Left lung (tissue), 10 donors: ENCODE data around the gene GNLY. TPM values are rescaled to one million over a fixed set of nuclear protein-coding genes. Genes with fewer than 3 reads are reported as not detected.

Source experiments
- ATAC-seq: fragments of 200-7000 bp; cut with Tn5 transposase; one replicate; pipeline ENCODE4 v1.9.1; 2020; ENCODE audit warnings: moderate library complexity
- DNase-seq, 4 donors: peaks; one replicate each; pipeline ENCODE4 v3.0.0-alpha.2; 2013 to 2020
- H3K27ac ChIP-seq, 2 donors: fragments of 200-600 bp; sonication (generic) in 1 of 2; one replicate each; pipeline versions ENCODE4 v1.5.0 to v1.8.0; 2020 to 2021
- H3K27me3 ChIP-seq, 2 donors: fragments of 200-600 bp; sonication (generic) in 1 of 2; one replicate each; pipeline versions ENCODE4 v1.5.0 to v1.8.0; 2020 to 2021
- H3K36me3 ChIP-seq, 2 donors: fragments of 200-600 bp; sonication (generic) in 1 of 2; one replicate each; pipeline versions ENCODE4 v1.5.0 to v1.8.0; 2020 to 2021
- H3K4me1 ChIP-seq, 2 donors: fragments of 200-600 bp; one replicate each; pipeline ENCODE4 v1.8.0; 2021
- H3K4me3 ChIP-seq, 2 donors: fragments of 200-600 bp; sonication (generic) in 1 of 2; one replicate each; pipeline versions ENCODE4 v1.5.0 to v1.8.0; 2020 to 2021; ENCODE audit warnings: mild to moderate bottlenecking in 1 of 2
- H3K9me3 ChIP-seq, 2 donors: fragments of 200-600 bp; sonication (generic) in 1 of 2; one replicate each; pipeline versions ENCODE4 v1.5.0 to v1.8.0; 2020 to 2021
- intact Hi-C, 2 donors: fragments of 100-400 bp; cut with DNase I; formaldehyde crosslinking; loops; one replicate each; pipeline versions ENCODE4 v1.11.2 to v1.14.2; 2022
- polyA plus RNA-seq, 6 donors: library from polyadenylated mRNA; unstranded; fragments of 120-200 nt; gene quantifications; one replicate each; pipeline ENCODE4 v1.2.1, GENCODE V29; 2013; ENCODE audit not compliant: insufficient read length in 6 of 6
- total RNA-seq, 2 donors: library from RNA; stranded (reverse); fragmentation: NEBNext Ultra II Directional; extraction: Animal tissue kit (Norgen Biotek cat#: 25700); gene quantifications; one replicate each; pipeline ENCODE4 v1.2.1, GENCODE V29; 2021
- TF ChIP-seq, protein P1 (sequence below), 2 donors: fragments of 200-600 bp; sonication (generic) in 1 of 2; IDR thresholded peaks; one replicate each; pipeline versions ENCODE4 v1.5.0 to v1.8.0; 2021; ENCODE audit warnings: antibody characterized with exemption in 2 of 2
- donor health status: DM: no; HTN: yes; CAD: no.
- donor health status: DM: no; HTN: no; CAD: no.

GNLY gene
- total and polyA plus RNA-seq, 8 donors, result 0.90 to 10.5 (median 2.2) TPM

DNA sequence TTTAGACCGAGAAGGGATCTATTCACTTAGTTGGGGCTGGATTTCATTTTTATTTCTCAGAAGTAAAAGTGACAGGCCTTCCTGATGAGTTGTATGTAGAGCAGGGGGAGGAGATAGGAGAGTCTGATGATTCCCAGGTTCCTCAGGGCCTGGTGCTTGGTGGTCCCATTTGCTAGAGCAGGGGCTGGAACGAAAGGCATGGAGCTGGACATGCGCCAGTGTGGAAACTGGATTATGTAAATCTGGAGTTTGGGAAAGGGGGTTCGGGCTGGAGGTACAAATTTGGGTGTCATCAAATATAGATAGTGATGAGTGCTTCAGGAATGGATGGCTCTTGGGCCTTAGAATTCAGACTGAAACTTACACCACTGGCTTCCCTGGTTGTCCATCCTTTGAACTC, 27.5 kb downstream of the GNLY start:
- DNase-seq (no peak), ATAC-seq (no peak)
- intact Hi-C loops, result no loop called here
- H3K4me3 ChIP-seq, result no peak overlapping the region
- TF ChIP-seq, protein P1, sequence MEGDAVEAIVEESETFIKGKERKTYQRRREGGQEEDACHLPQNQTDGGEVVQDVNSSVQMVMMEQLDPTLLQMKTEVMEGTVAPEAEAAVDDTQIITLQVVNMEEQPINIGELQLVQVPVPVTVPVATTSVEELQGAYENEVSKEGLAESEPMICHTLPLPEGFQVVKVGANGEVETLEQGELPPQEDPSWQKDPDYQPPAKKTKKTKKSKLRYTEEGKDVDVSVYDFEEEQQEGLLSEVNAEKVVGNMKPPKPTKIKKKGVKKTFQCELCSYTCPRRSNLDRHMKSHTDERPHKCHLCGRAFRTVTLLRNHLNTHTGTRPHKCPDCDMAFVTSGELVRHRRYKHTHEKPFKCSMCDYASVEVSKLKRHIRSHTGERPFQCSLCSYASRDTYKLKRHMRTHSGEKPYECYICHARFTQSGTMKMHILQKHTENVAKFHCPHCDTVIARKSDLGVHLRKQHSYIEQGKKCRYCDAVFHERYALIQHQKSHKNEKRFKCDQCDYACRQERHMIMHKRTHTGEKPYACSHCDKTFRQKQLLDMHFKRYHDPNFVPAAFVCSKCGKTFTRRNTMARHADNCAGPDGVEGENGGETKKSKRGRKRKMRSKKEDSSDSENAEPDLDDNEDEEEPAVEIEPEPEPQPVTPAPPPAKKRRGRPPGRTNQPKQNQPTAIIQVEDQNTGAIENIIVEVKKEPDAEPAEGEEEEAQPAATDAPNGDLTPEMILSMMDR (IDR thresholded peaks at IDR 0.05), result no peak
- H3K27ac ChIP-seq, result no peak overlapping the region
- no peaks in the 10 kb centered on the region for H3K27me3 ChIP-seq
- H3K36me3 ChIP-seq, result no peaks in the 10 kb centered on the region
- no peaks in the 10 kb centered on the region for H3K9me3 ChIP-seq
- H3K4me1 ChIP-seq, result peaks cover 0 to 45% of the 10 kb centered on the region in 2 donors

GRCh38 chr2:85722519-85722918, 28.4 kb downstream of the GNLY start:
- intact Hi-C loops, result no loop called here
- ATAC-seq (no peak), DNase-seq (no peak)
- Histone ChIP-seq H3K27ac (no peak overlapping the region), H3K9me3 (no peaks in the 10 kb centered on the region), H3K4me3 (no peak overlapping the region), H3K27me3 (no peaks in the 10 kb centered on the region), H3K36me3 (no peaks in the 10 kb centered on the region), H3K4me1 (peaks cover 0 to 42% of the 10 kb centered on the region in 2 donors)
- TF ChIP-seq, protein P1 (IDR thresholded peaks at IDR 0.05), result no peak

DNA sequence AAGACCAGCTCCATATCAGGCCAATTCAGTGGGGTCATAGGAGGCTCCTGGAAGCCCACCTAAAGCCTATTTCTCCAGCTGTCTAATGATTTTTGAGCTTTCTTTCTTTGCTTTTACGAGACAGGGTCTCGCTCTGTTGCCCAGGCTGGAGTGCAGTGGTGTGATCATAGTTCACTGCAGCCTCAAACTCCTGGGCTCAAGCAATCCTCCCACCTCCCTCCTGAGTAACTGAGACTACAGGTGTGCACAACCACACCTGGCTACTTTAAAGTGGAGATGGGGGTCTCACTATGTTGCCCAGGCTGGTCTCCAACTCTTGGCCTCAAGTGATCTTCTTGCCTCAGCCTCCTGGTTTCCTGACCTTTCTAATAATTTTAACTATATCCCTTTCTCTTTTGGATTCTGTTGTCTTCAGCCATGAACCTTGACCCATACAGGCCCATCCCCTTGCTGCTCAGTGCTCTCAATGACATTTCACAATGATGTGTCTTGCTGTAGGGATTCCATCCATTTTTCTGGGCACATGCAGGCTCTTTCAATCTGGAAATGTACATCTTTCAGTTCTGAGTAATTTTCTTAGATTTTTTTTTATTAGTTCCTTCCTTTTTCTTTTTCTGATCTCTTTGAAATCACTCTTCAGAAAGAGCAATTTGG, 29.7 kb downstream of the GNLY start:
- no peak overlapping the region for H3K4me3 ChIP-seq
- H3K9me3 ChIP-seq, result no peaks in the 10 kb centered on the region
- intact Hi-C loops, result no loop called here
- no peak overlapping the region for H3K27ac ChIP-seq
- TF ChIP-seq, protein P1 (IDR thresholded peaks at IDR 0.05), result no peak
- ATAC-seq (no peak), DNase-seq (no peak)
- H3K27me3 ChIP-seq, result no peaks in the 10 kb centered on the region
- peaks cover 12 to 47% of the 10 kb centered on the region in 2 donors for H3K4me1 ChIP-seq
- no peaks in the 10 kb centered on the region for H3K36me3 ChIP-seq

GRCh38 chr2:85724731-85725181, 30.6 kb downstream of the GNLY start:
- no peak overlapping the region for H3K4me3 ChIP-seq
- no peaks in the 10 kb centered on the region for H3K36me3 ChIP-seq
- no peak overlapping the region for H3K27ac ChIP-seq
- intact Hi-C loops, result loop anchor here in 1 of 2 donors (5.0 kb wide), 1 partner anchor 73 kb away; no protein-coding TSS in a partner anchor
- TF ChIP-seq, protein P1 (IDR thresholded peaks at IDR 0.05), result no peak
- ATAC-seq, result no peak
- no peaks in the 10 kb centered on the region for H3K27me3 ChIP-seq
- H3K9me3 ChIP-seq, result no peaks in the 10 kb centered on the region
- H3K4me1 ChIP-seq, result peaks cover 17 to 49% of the 10 kb centered on the region in 2 donors
- DNase-seq, result no peak

- Histone ChIP-seq H3K4me3 (no peak overlapping the region), H3K36me3 (no peaks in the 10 kb centered on the region), H3K4me1 (peaks cover 17 to 46% of the 10 kb centered on the region in 2 donors), H3K27me3 (no peaks in the 10 kb centered on the region), H3K9me3 (no peaks in the 10 kb centered on the region), H3K27ac (no peak overlapping the region)
- no peak for DNase-seq
- intact Hi-C loops, result loop anchor here in 1 of 2 donors (5.0 kb wide), 1 partner anchor 72 kb away; no protein-coding TSS in a partner anchor
- TF ChIP-seq, protein P1 (IDR thresholded peaks at IDR 0.05), result no peak
- no peak for ATAC-seq
These were observed 31.3 kb downstream of the GNLY start for GRCh38 chr2:85725451-85725850.
